ENCODE measurements around the gene PLEKHG3.

GRCh38 chr14:64770751-64771150 is 66.5 kb downstream of the PLEKHG3 start:
- no peak for TF ChIP-seq CTCF (conservative IDR thresholded peaks at IDR 0.05)
- TF ChIP-seq ZFX (IDR thresholded peaks at IDR 0.05): no peak

Measured in C4-2B (cell line).